ENCODE data around the gene NSMCE1.
"Not testable (repeated sequence)": the region's sequence is repeated elsewhere in the genome, so short reads cannot be mapped to it uniquely, and the experiment has no call there.

Gene NSMCE1

DNA sequence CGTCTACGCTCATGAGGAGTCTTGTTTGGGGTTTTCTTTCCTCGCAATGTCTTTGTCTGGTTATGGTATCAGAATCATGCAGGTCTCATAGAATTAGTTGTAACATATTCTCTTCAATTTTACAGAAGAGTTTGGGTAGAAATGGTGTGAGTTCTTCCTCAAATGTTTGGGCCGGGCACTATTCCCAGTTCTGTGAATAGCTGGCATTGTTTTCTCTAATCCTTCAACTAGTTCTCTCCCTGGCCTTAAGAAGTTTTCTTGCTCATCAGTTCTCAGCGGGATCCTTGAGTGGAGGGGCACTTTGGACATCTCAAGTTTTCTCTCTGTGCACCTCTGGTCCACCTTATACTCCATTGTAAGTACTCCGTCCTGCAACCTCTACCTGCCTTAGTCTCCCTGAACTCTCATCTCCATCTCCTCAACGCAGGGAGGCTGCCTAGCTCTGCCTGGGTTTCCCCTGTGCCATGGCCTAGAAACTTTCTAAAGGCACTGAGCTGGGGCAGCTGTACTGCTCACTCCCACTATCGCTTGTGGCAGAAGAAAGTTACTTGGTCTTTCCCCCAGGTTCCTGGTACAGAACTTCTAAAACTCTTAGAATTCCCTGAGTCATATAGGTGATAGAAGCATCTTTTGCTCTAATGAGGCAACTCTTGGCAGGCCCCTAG lies 16.9 kb downstream of the NSMCE1 start:
- no peak overlapping the region for H3K4me3 ChIP-seq (ENCODE audit: low read depth, low read length)
- CTCF ChIA-PET: interaction anchor here (0.7 to 4.7 kb wide), 3 partner anchors 9 to 35 kb away, joined by 3 to 35 read pairs (median 5); no protein-coding TSS in a partner anchor
- TF ChIP-seq, protein P1, sequence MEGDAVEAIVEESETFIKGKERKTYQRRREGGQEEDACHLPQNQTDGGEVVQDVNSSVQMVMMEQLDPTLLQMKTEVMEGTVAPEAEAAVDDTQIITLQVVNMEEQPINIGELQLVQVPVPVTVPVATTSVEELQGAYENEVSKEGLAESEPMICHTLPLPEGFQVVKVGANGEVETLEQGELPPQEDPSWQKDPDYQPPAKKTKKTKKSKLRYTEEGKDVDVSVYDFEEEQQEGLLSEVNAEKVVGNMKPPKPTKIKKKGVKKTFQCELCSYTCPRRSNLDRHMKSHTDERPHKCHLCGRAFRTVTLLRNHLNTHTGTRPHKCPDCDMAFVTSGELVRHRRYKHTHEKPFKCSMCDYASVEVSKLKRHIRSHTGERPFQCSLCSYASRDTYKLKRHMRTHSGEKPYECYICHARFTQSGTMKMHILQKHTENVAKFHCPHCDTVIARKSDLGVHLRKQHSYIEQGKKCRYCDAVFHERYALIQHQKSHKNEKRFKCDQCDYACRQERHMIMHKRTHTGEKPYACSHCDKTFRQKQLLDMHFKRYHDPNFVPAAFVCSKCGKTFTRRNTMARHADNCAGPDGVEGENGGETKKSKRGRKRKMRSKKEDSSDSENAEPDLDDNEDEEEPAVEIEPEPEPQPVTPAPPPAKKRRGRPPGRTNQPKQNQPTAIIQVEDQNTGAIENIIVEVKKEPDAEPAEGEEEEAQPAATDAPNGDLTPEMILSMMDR (IDR thresholded peaks at IDR 0.05; ENCODE audit: insufficient read depth, low read length, missing control alignments): no peak
- POLR2A ChIA-PET: no interaction called here
- no peak for DNase-seq (ENCODE audit: low read depth, low spot score)

DNA sequence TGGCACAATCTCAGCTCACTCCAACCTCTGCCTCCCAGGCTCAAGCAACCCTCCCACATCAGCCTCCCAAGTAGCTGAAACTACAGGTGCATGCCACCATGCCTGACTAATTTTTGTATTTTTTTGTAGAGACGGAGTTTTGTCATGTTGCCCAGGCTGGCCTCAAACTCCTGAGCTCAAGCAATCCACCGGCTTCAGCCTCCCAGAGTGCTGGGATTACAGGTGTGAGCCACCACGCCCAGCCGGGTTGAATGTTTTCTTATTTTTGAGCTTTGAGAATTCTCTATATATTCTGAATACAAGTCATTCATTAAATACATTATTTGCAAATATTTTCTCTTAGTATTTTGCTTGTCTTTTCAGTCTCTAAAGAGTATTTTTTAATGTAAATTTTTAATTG lies 19.7 kb downstream of the NSMCE1 start:
- CTCF ChIA-PET: interaction anchor here (1.1 to 4.7 kb wide), 3 partner anchors 8 to 16 kb away, joined by 4 to 35 read pairs (median 4); no protein-coding TSS in a partner anchor
- DNase-seq (ENCODE audit: low read depth, low spot score); POLR2A ChIA-PET: not testable (repeated sequence)

DNA sequence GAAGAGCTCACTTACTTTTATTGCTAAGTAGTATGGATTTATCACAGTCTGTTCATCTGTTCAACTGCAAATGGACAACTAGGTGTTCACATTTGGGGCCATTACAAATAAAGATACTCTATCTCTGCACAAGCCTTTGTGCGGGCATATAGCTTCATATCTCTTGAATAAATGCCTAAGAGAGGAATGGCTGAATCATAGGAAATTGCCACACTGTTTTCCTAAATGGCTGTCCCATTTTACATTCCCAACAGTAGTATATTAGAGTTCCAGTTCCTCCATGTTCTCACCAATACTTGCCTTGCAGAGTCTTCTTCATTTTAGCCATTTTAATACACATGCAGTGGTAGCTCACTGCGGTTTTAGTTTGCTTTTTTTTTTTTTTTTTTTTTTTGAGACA lies 20.5 kb downstream of the NSMCE1 start:
- H3K4me3 ChIP-seq (ENCODE audit: low read depth, low read length): no peak overlapping the region
- POLR2A ChIA-PET: no interaction called here
- no peak for DNase-seq (ENCODE audit: low read depth, low spot score)
- TF ChIP-seq, protein P1 (IDR thresholded peaks at IDR 0.05; ENCODE audit: insufficient read depth, low read length, missing control alignments): no peak
- CTCF ChIA-PET: interaction anchor here (0.9 to 4.7 kb wide), 3 partner anchors 11 to 120 kb away, joined by 3 to 35 read pairs (median 3); no protein-coding TSS in a partner anchor

More for the DNA sequence above, 19.7 kb downstream of the NSMCE1 start:
- not testable (repeated sequence) for H3K4me3 ChIP-seq (ENCODE audit: low read depth, low read length)

DNA sequence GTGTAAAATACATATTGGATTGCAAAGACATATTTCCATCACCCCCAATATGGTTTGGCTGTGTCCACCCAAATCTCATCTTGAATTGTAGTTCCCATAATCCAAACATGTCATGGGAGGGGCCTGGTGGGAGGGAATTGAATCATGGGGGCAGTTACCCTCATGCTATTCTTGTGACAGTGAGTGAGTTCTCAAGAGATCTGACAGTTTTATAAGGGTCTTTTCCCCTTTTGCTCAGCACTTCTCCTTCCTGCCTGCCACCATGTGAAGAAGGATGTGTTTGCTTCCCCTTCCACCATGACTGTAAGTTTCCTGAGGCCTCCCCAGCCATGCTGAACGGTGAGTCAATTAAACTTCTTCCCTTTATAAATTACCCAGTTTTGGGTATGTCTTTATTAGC lies 21.5 kb downstream of the NSMCE1 start:
- CTCF ChIA-PET: interaction anchor here (0.9 kb wide), 1 partner anchor 12 kb away, joined by 3 read pairs; no protein-coding TSS in a partner anchor
- DNase-seq (ENCODE audit: low read depth, low spot score); H3K4me3 ChIP-seq (ENCODE audit: low read depth, low read length); POLR2A ChIA-PET: not testable (repeated sequence)

DNA sequence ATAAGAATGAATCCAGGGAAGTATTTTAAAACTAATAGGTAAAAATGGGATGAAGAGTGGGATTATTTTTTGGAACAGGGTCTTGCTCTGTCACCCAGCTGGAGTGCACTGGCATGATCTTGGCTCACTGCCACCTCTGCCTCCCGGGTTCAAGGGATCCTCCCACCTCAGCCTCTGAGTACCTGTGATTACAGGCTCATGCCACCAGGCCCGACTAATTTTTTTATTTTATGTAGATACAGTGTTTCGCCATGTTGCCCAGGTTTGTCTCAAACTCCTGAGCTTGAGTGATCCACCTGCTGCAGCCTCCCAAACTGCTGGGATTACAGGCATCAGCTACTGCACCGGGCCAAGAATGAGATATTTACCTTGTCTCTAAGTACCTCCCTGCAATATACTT lies 22.1 kb downstream of the NSMCE1 start:
- no peak for DNase-seq (ENCODE audit: low read depth, low spot score)
- ChIA-PET POLR2A (no interaction called here), CTCF (interaction anchor here (0.9 kb wide), 1 partner anchor 11 kb away, joined by 3 read pairs; no protein-coding TSS in a partner anchor)
- TF ChIP-seq, protein P1 (IDR thresholded peaks at IDR 0.05; ENCODE audit: insufficient read depth, low read length, missing control alignments): no peak
- no peak overlapping the region for H3K4me3 ChIP-seq (ENCODE audit: low read depth, low read length)

DNA sequence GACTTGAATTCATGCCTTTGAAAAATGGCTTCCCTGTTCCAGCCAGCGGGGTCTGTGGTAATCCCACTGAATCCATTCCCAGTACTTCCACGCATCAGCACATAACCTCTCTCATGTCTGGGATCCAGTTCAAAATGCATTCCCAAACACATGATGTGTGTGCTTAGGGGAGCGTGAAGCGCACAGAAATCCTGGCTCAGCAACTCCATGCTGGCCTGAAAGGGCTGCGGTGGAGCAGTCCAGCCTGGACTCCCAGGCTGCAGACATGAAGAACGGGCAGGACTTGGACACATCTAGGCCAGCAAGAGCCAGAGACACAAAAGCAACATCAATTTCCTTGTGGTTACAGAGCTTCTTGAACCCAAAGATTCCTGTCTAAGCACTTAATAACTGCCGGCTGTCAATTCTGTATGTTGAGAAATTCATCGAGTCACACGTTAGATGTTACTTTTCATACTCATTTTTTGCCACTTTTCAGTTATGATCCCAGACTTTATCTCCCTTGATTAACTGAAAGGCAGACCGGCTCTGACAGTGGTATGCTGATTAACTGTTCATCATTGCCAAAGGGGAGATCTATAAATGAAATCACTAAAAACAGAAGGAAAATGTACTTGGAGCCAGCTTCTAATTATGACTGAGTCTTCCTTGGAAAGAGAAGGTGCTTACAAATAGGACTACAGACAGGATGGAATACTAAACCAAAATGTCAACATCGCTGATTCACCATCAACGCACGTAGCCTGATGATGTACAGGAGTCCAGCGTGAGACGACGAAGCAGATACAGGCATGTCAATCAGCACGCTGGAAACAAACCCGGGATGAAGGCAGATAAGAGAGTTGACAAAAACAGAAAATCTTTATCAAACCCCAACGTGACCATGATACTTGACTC lies 23.0 kb downstream of the NSMCE1 start:
- TF ChIP-seq, protein P1 (IDR thresholded peaks at IDR 0.05; ENCODE audit: insufficient read depth, low read length, missing control alignments): no peak
- POLR2A ChIA-PET: no interaction called here
- DNase-seq (ENCODE audit: low read depth, low spot score): peak; percentile 36
- H3K4me3 ChIP-seq (ENCODE audit: low read depth, low read length): no peak overlapping the region
- CTCF ChIA-PET: interaction anchor here (3.8 to 5.4 kb wide), 2 partner anchors 11 to 123 kb away, joined by 38 to 42 read pairs; no protein-coding TSS in a partner anchor

DNA sequence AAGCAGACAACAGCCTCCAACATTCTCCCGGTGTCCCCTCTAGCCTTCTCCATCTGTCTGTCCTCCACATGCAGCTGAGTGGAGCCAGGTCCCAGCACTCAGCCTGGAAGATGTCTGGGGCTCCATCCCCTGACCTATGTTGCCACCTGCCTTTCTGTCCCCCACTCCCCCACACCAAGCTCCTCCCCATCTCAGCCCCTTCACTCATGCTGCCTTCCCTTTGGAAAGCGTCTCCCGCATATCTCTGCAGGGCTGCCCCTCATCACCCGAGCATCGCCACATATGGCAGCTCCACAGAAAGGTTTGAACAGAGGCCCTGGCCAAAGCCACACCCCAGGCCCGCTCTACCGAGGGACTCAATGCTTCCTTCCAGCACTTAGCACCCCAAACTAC lies 24.2 kb downstream of the NSMCE1 start:
- ChIA-PET POLR2A (no interaction called here), CTCF (interaction anchor here (3.8 to 5.4 kb wide), 2 partner anchors 10 to 124 kb away, joined by 38 to 42 read pairs; no protein-coding TSS in a partner anchor)
- TF ChIP-seq, protein P1 (IDR thresholded peaks at IDR 0.05; ENCODE audit: insufficient read depth, low read length, missing control alignments): no peak
- H3K4me3 ChIP-seq (ENCODE audit: low read depth, low read length): no peak overlapping the region
- no peak for DNase-seq (ENCODE audit: low read depth, low spot score)
